ENCODE data around the gene CLPTM1L. TPM values are rescaled to one million over a fixed set of nuclear protein-coding genes. Genes with fewer than 3 reads are reported as not detected.

Gene CLPTM1L
- total RNA-seq, 2 donors from 2014 or later, result 68.0 to 89.4 TPM

- Mint-ChIP-seq H3K4me3 (no peak overlapping the region), H3K36me3 (ENCODE audit: low read depth) (peaks cover 3% of the 10 kb centered on the region), H3K9me3 (peaks cover 19% of the 10 kb centered on the region), H3K27me3 (ENCODE audit: insufficient read depth) (peaks cover 8% of the 10 kb centered on the region), H3K27ac (no peak overlapping the region), H3K4me1 (peaks cover 21% of the 10 kb centered on the region)
- H3K27me3 ChIP-seq (ENCODE audit: control insufficient read depth, insufficient read depth, low read length, poor library complexity, severe bottlenecking), result no peaks in the 10 kb centered on the region
- 90 to 100% methylated on average over 2 to 7 of the region's 7 CpGs for WGBS, 2 experiments (ENCODE audit: insufficient coverage in 1 of 2, insufficient read length in 1 of 2)
- H3K36me3 ChIP-seq (ENCODE audit: control insufficient read depth, insufficient read depth, low read length), result peaks cover 8% of the 10 kb centered on the region
- H3K4me3 ChIP-seq (ENCODE audit: low read length), result no peak overlapping the region
- peaks cover 6% of the 10 kb centered on the region for H3K9me3 ChIP-seq (ENCODE audit: control insufficient read depth, low read length)
- DNase-seq, result peak; percentile 19
- H3K4me1 ChIP-seq (ENCODE audit: control insufficient read depth, insufficient read depth, low read length), result peaks cover 6% of the 10 kb centered on the region
- no peak overlapping the region for H3K27ac ChIP-seq (ENCODE audit: low read depth, low read length)
- TF ChIP-seq CTCF (conservative IDR thresholded peaks at IDR 0.05), result no peak
- H3K9ac ChIP-seq (ENCODE audit: extremely low read depth, low read length, poor library complexity, severe bottlenecking), result no peak overlapping the region
These were observed 32.7 kb downstream of the CLPTM1L start for GRCh38 chr5:1312206-1312605.

GRCh38 chr5:1311439-1312055 is 33.4 kb downstream of the CLPTM1L start:
- Histone ChIP-seq H3K9ac (ENCODE audit: extremely low read depth, low read length, poor library complexity, severe bottlenecking) (no peak overlapping the region), H3K4me1 (ENCODE audit: control insufficient read depth, insufficient read depth, low read length) (peaks cover 6% of the 10 kb centered on the region), H3K27ac (ENCODE audit: low read depth, low read length) (no peak overlapping the region), H3K4me3 (ENCODE audit: low read length) (no peak overlapping the region), H3K36me3 (ENCODE audit: control insufficient read depth, insufficient read depth, low read length) (peaks cover 1% of the 10 kb centered on the region), H3K27me3 (ENCODE audit: control insufficient read depth, insufficient read depth, low read length, poor library complexity, severe bottlenecking) (no peaks in the 10 kb centered on the region), H3K9me3 (ENCODE audit: control insufficient read depth, low read length) (peaks cover 6% of the 10 kb centered on the region)
- TF ChIP-seq CTCF (conservative IDR thresholded peaks at IDR 0.05), result no peak
- Mint-ChIP-seq H3K4me1 (peaks cover 16% of the 10 kb centered on the region), H3K27me3 (ENCODE audit: insufficient read depth) (peaks cover 8% of the 10 kb centered on the region), H3K4me3 (no peak overlapping the region), H3K9me3 (peaks cover 19% of the 10 kb centered on the region), H3K27ac (no peak overlapping the region), H3K36me3 (ENCODE audit: low read depth) (no peaks in the 10 kb centered on the region)
- WGBS, 2 experiments (ENCODE audit: insufficient coverage in 1 of 2, insufficient read length in 1 of 2), result 90 to 91% methylated on average over 8 to 15 of the region's 15 CpGs
- DNase-seq, result peak; percentile 18

- no peak overlapping the region for H3K4me3 Mint-ChIP-seq
- H3K9ac ChIP-seq (ENCODE audit: extremely low read depth, low read length, poor library complexity, severe bottlenecking), result no peak overlapping the region
- H3K4me3 ChIP-seq (ENCODE audit: low read length), result no peak overlapping the region
- H3K9me3 Mint-ChIP-seq, result peaks cover 19% of the 10 kb centered on the region
- no peaks in the 10 kb centered on the region for H3K4me1 ChIP-seq (ENCODE audit: control insufficient read depth, insufficient read depth, low read length)
- 91 to 93% methylated on average over 2 to 7 of the region's 7 CpGs for WGBS, 2 experiments (ENCODE audit: insufficient coverage in 1 of 2, insufficient read length in 1 of 2)
- no peaks in the 10 kb centered on the region for H3K36me3 ChIP-seq (ENCODE audit: control insufficient read depth, insufficient read depth, low read length)
- no peak for TF ChIP-seq CTCF (conservative IDR thresholded peaks at IDR 0.05)
- H3K27me3 ChIP-seq (ENCODE audit: control insufficient read depth, insufficient read depth, low read length, poor library complexity, severe bottlenecking), result no peaks in the 10 kb centered on the region
- DNase-seq, result peak; percentile 6
- H3K36me3 Mint-ChIP-seq (ENCODE audit: low read depth), result no peaks in the 10 kb centered on the region
- H3K4me1 Mint-ChIP-seq, result peaks cover 3% of the 10 kb centered on the region
- no peak overlapping the region for H3K27ac Mint-ChIP-seq
- peaks cover 8% of the 10 kb centered on the region for H3K27me3 Mint-ChIP-seq (ENCODE audit: insufficient read depth)
- no peak overlapping the region for H3K27ac ChIP-seq (ENCODE audit: low read depth, low read length)
- peaks cover 6% of the 10 kb centered on the region for H3K9me3 ChIP-seq (ENCODE audit: control insufficient read depth, low read length)
These were observed 34.8 kb downstream of the CLPTM1L start for GRCh38 chr5:1310118-1310517.

Measured in endodermal cell (in vitro differentiated cells).